HPDE6-E6E7 (cell line): ENCODE results near the gene AMPD3.
A peak's percentile ranks its signal among the peaks of the same experiment; 100 is the strongest.

Experiments
- DNase-seq: peaks from one replicate; pipeline ENCODE4 v3.0.0; 2011; ENCODE audit warnings: missing footprints; ENCODE audit errors: extremely low spot score

AMPD3 gene

GRCh38 chr11:10488934-10489691 is 34.0 kb downstream of the AMPD3 start:
- DNase-seq, result peak; percentile 86

GRCh38 chr11:10490032-10490397 is 35.0 kb downstream of the AMPD3 start:
- no peak for DNase-seq

- peak; percentile 63 for DNase-seq
Observed at GRCh38 chr11:10490398-10491241, 35.6 kb downstream of the AMPD3 start.

GRCh38 chr11:10492084-10492483 is 37.0 kb downstream of the AMPD3 start:
- DNase-seq, result no peak

GRCh38 chr11:10493041-10493663 is 38.1 kb downstream of the AMPD3 start:
- DNase-seq, result no peak

- DNase-seq, result no peak
Observed at GRCh38 chr11:10494636-10495463, 39.8 kb downstream of the AMPD3 start.

- DNase-seq, result no peak
Observed at GRCh38 chr11:10495464-10495786, 40.4 kb downstream of the AMPD3 start.

- DNase-seq, result no peak
Observed at GRCh38 chr11:10496296-10496936, 41.4 kb downstream of the AMPD3 start.

- no peak for DNase-seq
Observed at GRCh38 chr11:10497371-10498021, 42.4 kb downstream of the AMPD3 start.

- no peak for DNase-seq
Observed at GRCh38 chr11:10498022-10498400, 42.9 kb downstream of the AMPD3 start.

GRCh38 chr11:10498426-10499250 is 43.6 kb downstream of the AMPD3 start:
- no peak for DNase-seq

GRCh38 chr11:10499452-10499851 is 44.4 kb downstream of the AMPD3 start:
- DNase-seq, result no peak

GRCh38 chr11:10499874-10500601 is 45.0 kb downstream of the AMPD3 start:
- no peak for DNase-seq

GRCh38 chr11:10500757-10501684 is 46.0 kb downstream of the AMPD3 start:
- DNase-seq, result no peak

GRCh38 chr11:10502065-10502680 is 47.1 kb downstream of the AMPD3 start:
- no peak for DNase-seq

GRCh38 chr11:10502770-10503169 is 47.7 kb downstream of the AMPD3 start:
- no peak for DNase-seq

GRCh38 chr11:10503221-10503620 is 48.2 kb downstream of the AMPD3 start:
- DNase-seq, result no peak
